Cerebellar nuclear complex (tissue), 1 donor: ENCODE data around the gene PRKCD.

Experiments
- DNase-seq, 2 experiments: peaks; one replicate each; lab custom pipeline; 2025; lab: John Stamatoyannopoulos, UW

Gene PRKCD

GRCh38 chr3:53190659-53191058, 29.6 kb downstream of the PRKCD start:
- no peak for DNase-seq

- no peak for DNase-seq
Observed at GRCh38 chr3:53191836-53192480, 30.9 kb downstream of the PRKCD start.

DNA sequence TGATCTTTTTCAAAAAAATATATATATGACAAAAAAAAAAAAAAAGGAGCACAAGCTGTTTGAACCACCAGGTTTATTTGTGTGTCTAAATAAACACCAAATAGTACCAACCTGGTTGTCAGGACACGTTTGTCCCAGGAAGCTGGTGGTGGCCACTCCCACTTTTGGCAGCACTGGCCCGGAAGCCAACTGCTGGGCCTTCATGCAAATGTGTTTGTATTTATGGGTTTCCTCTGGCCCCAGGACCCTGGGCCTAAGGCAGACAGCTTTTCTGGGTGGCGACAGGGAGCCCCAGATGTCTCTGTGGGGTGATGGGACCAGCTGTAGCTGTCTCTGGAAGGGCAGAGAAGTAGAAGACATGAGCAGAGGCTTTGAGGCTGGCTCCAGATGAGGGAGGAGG, 31.6 kb downstream of the PRKCD start:
- no peak for DNase-seq

DNA sequence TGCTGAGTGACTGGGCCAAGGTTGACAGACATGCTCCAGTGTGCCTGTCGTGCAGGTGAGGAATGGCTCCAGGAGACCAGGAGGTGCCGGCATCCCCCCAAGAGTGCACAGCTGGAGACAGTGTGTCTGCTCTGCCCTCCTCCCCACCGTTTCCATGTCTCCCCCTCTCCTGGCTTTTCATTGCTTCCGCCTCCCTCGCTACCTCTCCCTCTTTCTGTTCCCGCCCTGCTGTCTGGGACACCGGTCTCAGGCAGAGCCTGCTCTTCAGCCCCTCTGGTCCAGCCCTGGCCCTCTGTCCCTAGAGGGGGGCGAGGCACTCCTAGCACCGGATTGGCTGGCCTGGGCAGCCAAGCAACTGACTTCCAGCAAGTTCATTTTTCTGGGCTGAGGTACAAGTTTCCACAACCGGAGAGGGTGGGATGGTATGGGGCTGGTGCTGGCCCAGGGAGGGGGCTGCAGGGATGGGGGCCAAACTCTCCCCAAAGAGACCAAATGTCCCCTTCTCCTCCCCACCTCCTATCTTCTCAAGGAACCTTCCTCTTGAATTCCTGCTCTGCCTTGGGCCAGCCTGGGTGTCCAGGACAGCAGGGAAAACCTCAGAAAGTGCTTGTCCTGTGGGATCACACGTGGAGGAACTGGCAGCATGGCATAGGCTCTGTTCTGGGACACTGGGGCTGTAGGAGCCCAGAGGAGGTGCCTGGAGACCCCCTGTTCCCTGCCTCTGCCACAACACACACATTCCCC, 32.6 kb downstream of the PRKCD start:
- DNase-seq, result no peak

- DNase-seq, result no peak
Observed at GRCh38 chr3:53194210-53195065, 33.4 kb downstream of the PRKCD start.

- no peak for DNase-seq
Observed at GRCh38 chr3:53195066-53195450, 34.0 kb downstream of the PRKCD start.

DNA sequence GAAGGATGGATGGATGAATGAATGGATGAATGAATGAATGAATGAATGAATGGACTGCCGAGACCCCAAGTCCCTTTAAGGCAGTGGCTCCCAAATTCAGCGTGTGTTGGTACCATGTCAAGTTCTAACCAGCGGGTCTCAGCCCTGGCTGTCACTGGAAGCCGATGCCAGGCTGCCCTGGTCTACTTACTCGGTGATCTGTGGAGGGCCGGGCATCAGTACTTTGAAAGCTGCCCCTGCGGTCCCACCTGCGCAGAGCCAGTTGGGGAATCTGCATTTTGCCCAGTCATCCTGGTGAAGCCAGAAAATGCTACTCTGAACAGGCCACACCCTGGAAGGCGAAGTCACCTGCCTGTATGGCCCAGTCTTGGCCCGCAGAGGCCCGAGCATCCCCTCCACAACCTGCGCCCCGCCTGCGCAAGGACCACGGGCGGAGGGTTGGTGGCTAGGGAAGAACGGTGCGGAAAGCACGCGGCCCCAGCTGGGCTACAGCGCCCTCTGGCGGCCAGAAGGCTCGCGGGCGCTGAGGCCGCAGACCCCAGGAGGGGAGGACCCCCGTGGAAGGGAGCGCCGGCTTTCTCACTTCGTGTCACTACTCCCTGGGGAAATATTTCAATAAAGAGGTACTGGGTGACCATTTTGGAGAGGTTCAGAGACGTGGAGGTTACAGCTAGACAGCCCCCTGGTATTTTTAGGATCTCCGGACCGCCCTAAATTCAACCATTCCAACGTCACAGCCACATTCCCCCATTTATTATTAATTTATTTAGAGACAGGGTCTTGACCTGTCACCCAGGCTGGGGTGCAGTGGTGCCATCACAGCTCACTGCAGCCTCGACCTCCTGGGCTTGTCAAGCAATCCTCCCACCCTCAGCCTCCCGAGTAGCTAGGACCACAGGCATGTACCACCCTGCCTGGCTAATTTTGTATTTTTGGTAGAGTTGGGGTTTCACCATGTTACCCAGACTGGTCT, 34.9 kb downstream of the PRKCD start:
- DNase-seq, result no peak

GRCh38 chr3:53196575-53197407, 35.8 kb downstream of the PRKCD start:
- no peak for DNase-seq

DNA sequence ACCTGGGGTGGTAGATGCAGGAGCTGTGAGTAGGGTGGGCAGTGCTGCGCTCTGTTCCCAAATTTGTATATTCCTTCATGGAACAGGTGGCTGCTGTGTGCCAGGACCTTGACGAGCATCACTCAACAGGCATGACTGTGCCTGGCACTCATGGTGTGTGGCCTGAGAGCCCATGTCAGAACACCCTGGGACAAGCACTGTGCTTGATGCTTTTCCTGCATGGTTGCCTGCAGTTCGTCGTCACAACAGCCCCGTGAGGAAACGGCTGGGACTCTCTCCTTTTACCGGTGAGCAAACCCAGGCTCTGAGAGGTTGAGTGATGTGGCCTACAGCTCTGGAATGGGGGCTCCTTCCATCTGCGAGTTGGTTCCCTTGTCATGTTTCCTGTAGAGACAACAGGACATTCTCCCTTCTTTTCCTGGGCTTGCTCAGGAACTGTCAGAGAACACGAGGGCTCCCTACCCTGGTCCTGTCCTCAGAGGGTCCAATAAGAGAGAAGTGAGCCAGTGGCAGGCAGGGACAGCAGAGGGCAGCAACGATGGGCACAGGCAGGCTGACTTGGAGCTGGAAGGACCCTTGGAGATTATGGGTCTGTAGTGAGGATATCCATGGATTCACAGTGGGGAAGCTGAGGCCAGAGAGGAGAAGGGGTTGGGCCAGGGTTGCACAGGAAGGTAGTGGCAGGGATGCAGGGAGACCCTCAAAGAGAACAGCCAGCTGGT, 37.4 kb downstream of the PRKCD start:
- DNase-seq, result no peak

- DNase-seq, result no peak
Observed at GRCh38 chr3:53198996-53199395, 38.0 kb downstream of the PRKCD start.

DNA sequence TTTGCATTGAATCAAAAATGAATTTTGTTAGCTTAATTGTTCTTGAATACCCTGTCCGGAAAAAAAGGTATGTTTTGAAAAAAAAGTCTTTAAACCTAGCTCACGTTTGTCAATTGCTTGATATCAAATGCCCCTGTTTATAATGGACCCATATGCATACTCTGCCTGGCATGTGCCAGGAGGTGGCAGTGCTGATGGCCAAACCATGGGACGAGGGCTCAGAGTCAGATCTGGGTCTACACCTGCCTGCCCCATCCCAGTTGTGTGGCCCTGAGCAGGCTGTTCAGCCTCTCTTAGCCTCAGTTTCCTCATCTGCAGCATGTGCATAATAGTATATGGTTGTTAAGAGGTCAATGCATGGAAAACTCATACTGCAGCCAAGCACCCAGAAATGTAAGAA, 38.8 kb downstream of the PRKCD start:
- no peak for DNase-seq

DNA sequence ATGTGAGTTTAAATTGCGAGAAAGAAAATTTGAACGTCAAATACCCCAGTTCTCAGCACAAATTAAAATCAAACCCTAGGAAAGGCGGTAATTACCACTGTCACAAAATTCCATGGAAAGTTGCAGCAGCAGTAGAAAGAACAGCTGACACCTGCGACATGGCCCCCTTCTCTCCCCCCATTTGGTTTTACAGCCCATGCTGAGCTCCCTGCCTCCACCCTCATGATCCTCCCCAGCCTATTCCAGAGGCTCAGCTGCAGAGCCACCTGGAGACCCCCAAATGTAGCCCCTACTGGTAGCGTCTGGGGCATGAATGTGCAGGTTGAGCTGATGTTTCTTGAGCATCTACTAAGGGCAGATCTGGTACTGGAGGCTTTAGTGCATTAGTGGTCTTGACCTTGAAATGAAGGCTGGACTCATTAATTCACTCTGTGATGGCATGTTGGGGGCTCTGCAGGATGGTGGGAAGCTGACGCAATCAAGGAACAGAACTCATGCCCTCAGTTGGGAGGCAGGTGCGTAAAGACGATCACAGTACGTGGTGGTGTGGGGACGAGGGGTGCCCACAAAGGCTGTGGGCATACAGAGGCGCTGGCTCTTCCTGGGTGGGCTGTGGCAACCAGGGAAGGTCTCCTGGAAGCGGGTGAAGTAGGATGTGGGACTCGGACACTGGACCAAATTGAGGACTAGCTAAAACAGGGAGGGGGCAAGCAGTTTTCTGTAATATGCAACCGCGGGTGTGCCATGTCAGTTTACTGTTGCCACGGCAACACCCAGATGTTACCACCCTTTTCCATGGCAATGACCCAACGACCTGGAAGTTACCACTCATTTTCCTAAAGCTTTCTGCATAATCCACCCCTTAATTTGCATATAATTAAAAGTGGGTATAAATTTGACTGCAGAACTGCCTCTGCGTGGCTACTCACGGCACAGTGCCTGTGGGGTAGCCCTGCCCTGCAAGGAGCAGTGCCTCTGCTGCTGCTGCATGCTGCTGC, 39.8 kb downstream of the PRKCD start:
- no peak for DNase-seq

- DNase-seq, result no peak
Observed at GRCh38 chr3:53202331-53203015, 41.5 kb downstream of the PRKCD start.

GRCh38 chr3:53211706-53212702, 51.0 kb downstream of the PRKCD start:
- no peak for DNase-seq

GRCh38 chr3:53213276-53213675, 52.3 kb downstream of the PRKCD start:
- DNase-seq, result no peak

DNA sequence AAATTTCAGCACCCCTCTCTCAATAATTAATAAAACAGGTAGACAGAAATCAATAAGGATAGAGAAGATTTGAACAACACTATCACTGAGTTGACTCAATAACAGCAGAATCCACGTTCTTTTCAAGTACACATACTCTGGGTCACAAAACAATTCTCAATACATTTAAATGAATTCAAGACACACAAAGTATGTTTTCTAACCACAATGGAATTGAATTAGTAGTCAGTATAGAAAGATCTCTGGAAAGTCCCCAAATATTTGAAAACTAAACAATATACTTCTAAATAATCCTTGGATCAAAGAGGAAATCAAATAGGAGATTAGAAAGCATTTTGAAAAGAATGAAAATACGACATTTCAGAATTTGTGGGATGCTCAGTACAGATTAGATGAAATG, 54.8 kb downstream of the PRKCD start:
- DNase-seq, result no peak

- DNase-seq, result no peak
Observed at GRCh38 chr3:53216723-53217122, 55.7 kb downstream of the PRKCD start.
